SK-N-SH treated with all-trans-retinoic acid at 6 μM for 48 hours (cell line): ENCODE data around the gene THY1.

ENCODE experiments used
- ATAC-seq: fragments of 200-7000 bp; cut with Tn5 transposase; 3 replicates; pipeline ENCODE4 v1.9.1; 2020; ENCODE audit warnings: mild to moderate bottlenecking, moderate library complexity
- CREB5 ChIP-seq: fragments of 250-450 bp; sonication (Bioruptor Pico); IDR thresholded peaks from 2 replicates; pipeline ENCODE4 v1.5.1; 2020; ENCODE audit warnings: low read depth, mild to moderate bottlenecking, moderate library complexity
- CSDC2 ChIP-seq: fragments of 250-450 bp; sonication (Bioruptor Pico); IDR thresholded peaks from 2 replicates; pipeline ENCODE4 v1.5.0; 2020; ENCODE audit warnings: mild to moderate bottlenecking, moderate library complexity
- ESRRG ChIP-seq: fragments of 250-450 bp; sonication (Bioruptor Pico); IDR thresholded peaks from 2 replicates; pipeline ENCODE4 v1.6.1; 2021; ENCODE audit warnings: mild to moderate bottlenecking
- GLIS3 ChIP-seq: fragments of 250-450 bp; sonication (Bioruptor Pico); IDR thresholded peaks from 2 replicates; pipeline ENCODE4 v1.5.0; 2020; ENCODE audit warnings: mild to moderate bottlenecking, moderate library complexity
- ISL1 ChIP-seq: fragments of 250-450 bp; sonication (Bioruptor Pico); IDR thresholded peaks from 2 replicates; pipeline ENCODE4 v2.1.2; 2022; ENCODE audit warnings: mild to moderate bottlenecking, moderate library complexity
- OSR1 ChIP-seq: fragments of 250-450 bp; sonication (Bioruptor Pico); IDR thresholded peaks from 2 replicates; pipeline ENCODE4 v1.8.0; 2022; ENCODE audit warnings: moderate library complexity, mild to moderate bottlenecking, inconsistent platforms
- PATZ1 ChIP-seq: fragments of 250-450 bp; sonication (Bioruptor Pico); IDR thresholded peaks from 2 replicates; pipeline ENCODE4 v1.8.0; 2020; ENCODE audit warnings: mild to moderate bottlenecking, moderate library complexity, borderline replicate concordance
- POU6F1 ChIP-seq: fragments of 250-450 bp; sonication (Bioruptor Pico); IDR thresholded peaks from 2 replicates; pipeline ENCODE4 v1.8.0; 2021; ENCODE audit warnings: low read depth, mild to moderate bottlenecking, moderate library complexity, borderline replicate concordance
- PPARA ChIP-seq: fragments of 250-450 bp; sonication (Bioruptor Pico); IDR thresholded peaks from 2 replicates; pipeline ENCODE4 v1.5.0; 2020; ENCODE audit warnings: mild to moderate bottlenecking, borderline replicate concordance
- RARB ChIP-seq: fragments of 250-450 bp; sonication (Bioruptor Pico); IDR thresholded peaks from 2 replicates; pipeline ENCODE4 v1.8.0; 2021; ENCODE audit warnings: mild to moderate bottlenecking, moderate library complexity
- SNAI2 ChIP-seq: fragments of 250-450 bp; sonication (Bioruptor Pico); IDR thresholded peaks from 2 replicates; pipeline ENCODE4 v1.5.0; 2020; ENCODE audit warnings: mild to moderate bottlenecking, moderate library complexity
- TCF4 ChIP-seq: fragments of 250-450 bp; sonication (Bioruptor Pico); IDR thresholded peaks from 2 replicates; pipeline ENCODE4 v1.8.0; 2021; ENCODE audit warnings: mild to moderate bottlenecking, moderate library complexity, borderline replicate concordance
- TOX ChIP-seq: fragments of 250-450 bp; sonication (Bioruptor Pico); IDR thresholded peaks from 2 replicates; pipeline ENCODE4 v1.8.0; 2021; ENCODE audit warnings: mild to moderate bottlenecking, moderate library complexity, borderline replicate concordance
- TSHZ2 ChIP-seq: fragments of 250-450 bp; sonication (Bioruptor Pico); IDR thresholded peaks from 2 replicates; pipeline ENCODE4 v1.5.0; 2020; ENCODE audit warnings: mild to moderate bottlenecking, moderate library complexity
- ZC3H10 ChIP-seq: fragments of 250-450 bp; sonication (Bioruptor Pico); IDR thresholded peaks from 2 replicates; pipeline ENCODE4 v1.5.1; 2021; ENCODE audit warnings: mild to moderate bottlenecking, moderate library complexity
- ZFP3 ChIP-seq: fragments of 250-450 bp; sonication (Bioruptor Pico); IDR thresholded peaks from 2 replicates; pipeline ENCODE4 v1.5.0; 2020; ENCODE audit warnings: mild to moderate bottlenecking, moderate library complexity
- ZFP30 ChIP-seq: fragments of 450-650 bp; formaldehyde crosslinking; IDR thresholded peaks from 2 replicates; pipeline ENCODE4 v1.5.0; 2022; ENCODE audit warnings: mild to moderate bottlenecking, moderate library complexity
- ZNF565 ChIP-seq: fragments of 450-650 bp; formaldehyde crosslinking; conservative IDR thresholded peaks from 2 replicates; pipeline ENCODE4 v1.5.0; 2020; ENCODE audit warnings: low read depth, mild to moderate bottlenecking, moderate library complexity
- ZNF70 ChIP-seq: fragments of 450-650 bp; formaldehyde crosslinking; IDR thresholded peaks from 2 replicates; pipeline ENCODE4 v1.5.0; 2020; ENCODE audit warnings: mild to moderate bottlenecking, moderate library complexity

THY1 gene

GRCh38 chr11:119453881-119454280 lies 30.9 kb upstream of the THY1 start (continued):
- no peak for TF ChIP-seq TSHZ2

- TF ChIP-seq PATZ1 (CRISPR knock-in tag) (no peak), TCF4 (CRISPR knock-in tag) (no peak), CREB5 (CRISPR knock-in tag) (no peak), POU6F1 (no peak), ESRRG (CRISPR knock-in tag) (no peak), ZFP30 (no peak), ZNF565 (CRISPR knock-in tag) (no peak), TOX (CRISPR knock-in tag) (no peak), SNAI2 (no peak), OSR1 (no peak), TSHZ2 (no peak), CSDC2 (CRISPR knock-in tag) (no peak), RARB (CRISPR knock-in tag) (no peak)
- no peak for ATAC-seq
These were observed 27.8 kb upstream of the THY1 start for GRCh38 chr11:119450590-119451326.

- TF ChIP-seq ZFP3 (CRISPR knock-in tag) (no peak), ISL1 (CRISPR knock-in tag) (peak; percentile 75)
- no peak for ATAC-seq
These were observed 26.5 kb upstream of the THY1 start for GRCh38 chr11:119449498-119449897.

GRCh38 chr11:119448380-119448779 lies 25.4 kb upstream of the THY1 start:
- ATAC-seq: no peak
- TF ChIP-seq ZNF70 (no peak), TOX (CRISPR knock-in tag) (no peak), CREB5 (CRISPR knock-in tag) (no peak), SNAI2 (no peak), GLIS3 (no peak), PPARA (CRISPR knock-in tag) (no peak), POU6F1 (no peak), ZFP3 (CRISPR knock-in tag) (no peak), TCF4 (CRISPR knock-in tag) (no peak), OSR1 (no peak), ISL1 (CRISPR knock-in tag) (no peak), ZC3H10 (CRISPR knock-in tag) (no peak), ESRRG (CRISPR knock-in tag) (no peak), PATZ1 (CRISPR knock-in tag) (no peak), ZFP30 (no peak), RARB (CRISPR knock-in tag) (no peak)
